ACC112 (cell line): Measurements from ENCODE around the gene PFDN1.

Source experiments
- H2AFZ ChIP-seq: fragments of 200-600 bp; sonication (generic); one replicate; pipeline ENCODE4 v1.6.0; 2017; ENCODE audit warnings: antibody characterized with exemption, low read length; ENCODE audit not compliant: unreplicated experiment
- H3K27ac ChIP-seq: fragments of 200-600 bp; sonication (generic); 2 replicates; pipeline ENCODE4 v1.5.1; 2014; ENCODE audit warnings: low read depth, mild to moderate bottlenecking, antibody characterized with exemption, low read length, moderate library complexity
- H3K27me3 ChIP-seq: fragments of 200-600 bp; sonication (generic); 2 replicates; pipeline ENCODE4 v1.6.1; 2014; ENCODE audit warnings: mild to moderate bottlenecking, antibody characterized with exemption, low read length, moderate library complexity, mixed read lengths; ENCODE audit not compliant: insufficient read depth
- H3K36me3 ChIP-seq: fragments of 200-600 bp; sonication (generic); 2 replicates; pipeline ENCODE4 v1.6.1; 2016; ENCODE audit warnings: mild to moderate bottlenecking, antibody characterized with exemption, low read length, moderate library complexity, mixed read lengths; ENCODE audit not compliant: insufficient read depth
- H3K4me1 ChIP-seq: fragments of 200-600 bp; sonication (generic); one replicate; pipeline ENCODE4 v1.6.1; 2016; ENCODE audit warnings: low read length, mixed read lengths; ENCODE audit not compliant: insufficient read depth, unreplicated experiment, control insufficient read depth
- H3K4me3 ChIP-seq: fragments of 200-600 bp; sonication (generic); 2 replicates; pipeline ENCODE4 v1.5.1; 2014; ENCODE audit warnings: mild to moderate bottlenecking, low read depth, low read length
- H3K79me2 ChIP-seq: fragments of 200-600 bp; sonication (generic); one replicate; pipeline ENCODE4 v1.6.0; 2016; ENCODE audit warnings: low read length; ENCODE audit not compliant: control insufficient read depth, unreplicated experiment, insufficient read depth

Gene PFDN1

GRCh38 chr5:140328036-140328764, 25.3 kb upstream of the PFDN1 start:
- Histone ChIP-seq H3K79me2 (no peaks in the 10 kb centered on the region), H3K27ac (peak overlapping the region; percentile 59), H3K4me1 (peaks cover 45% of the 10 kb centered on the region), H3K36me3 (peaks cover 8% of the 10 kb centered on the region; the same call in 1 of the 2 replicates), H3K27me3 (no peaks in the 10 kb centered on the region), H2AFZ (no peak overlapping the region), H3K4me3 (no peak overlapping the region)

DNA sequence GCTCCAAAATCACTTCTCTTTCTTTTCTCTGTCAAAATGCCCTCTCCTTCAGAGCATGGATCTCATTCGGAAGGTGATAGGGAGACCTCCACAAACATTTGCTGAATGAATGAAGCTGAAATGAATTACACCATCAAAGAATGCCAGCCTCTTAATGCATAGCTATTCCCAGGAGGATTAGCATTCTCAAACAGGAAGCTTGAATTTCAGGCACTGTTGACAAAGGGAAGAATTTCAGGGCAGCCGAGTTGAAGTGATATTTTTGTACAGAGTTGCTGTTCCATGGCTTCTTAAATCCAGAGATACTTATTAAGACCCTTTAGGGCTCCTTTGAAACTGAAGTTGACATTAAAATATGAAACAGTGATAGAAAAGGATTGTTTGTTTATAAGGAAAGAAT, 24.7 kb upstream of the PFDN1 start:
- Histone ChIP-seq H3K36me3 (peaks cover 2% of the 10 kb centered on the region; the same call in 1 of the 2 replicates), H3K79me2 (no peaks in the 10 kb centered on the region), H3K27ac (peak overlapping the region; percentile 59), H2AFZ (no peak overlapping the region), H3K27me3 (no peaks in the 10 kb centered on the region), H3K4me3 (no peak overlapping the region), H3K4me1 (peaks cover 49% of the 10 kb centered on the region)

DNA sequence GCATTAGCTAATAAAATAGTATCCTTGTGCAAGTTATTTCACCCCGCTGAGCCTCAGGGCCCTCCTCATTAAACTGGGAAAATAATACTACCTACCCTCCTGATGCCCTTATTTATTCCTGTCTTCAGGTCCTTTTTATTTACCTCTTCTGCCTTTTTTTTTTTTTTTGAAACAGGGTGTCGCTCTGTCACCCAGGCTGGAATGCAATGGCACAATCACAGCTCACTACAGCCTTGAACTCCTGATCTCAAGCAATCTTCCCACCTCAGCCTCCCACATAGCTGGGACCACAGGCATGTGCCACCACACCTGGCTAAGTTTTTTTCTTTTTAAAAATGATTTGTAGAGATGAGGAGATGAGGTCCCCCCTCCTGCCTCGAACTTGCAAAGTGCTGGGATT, 22.6 kb upstream of the PFDN1 start:
- H3K4me3 ChIP-seq = no peak overlapping the region
- H3K36me3 ChIP-seq = no peaks in the 10 kb centered on the region
- H3K27ac ChIP-seq = no peak overlapping the region
- H3K79me2 ChIP-seq = no peaks in the 10 kb centered on the region
- no peak overlapping the region for H2AFZ ChIP-seq
- H3K27me3 ChIP-seq = no peaks in the 10 kb centered on the region
- H3K4me1 ChIP-seq = peaks cover 61% of the 10 kb centered on the region

DNA sequence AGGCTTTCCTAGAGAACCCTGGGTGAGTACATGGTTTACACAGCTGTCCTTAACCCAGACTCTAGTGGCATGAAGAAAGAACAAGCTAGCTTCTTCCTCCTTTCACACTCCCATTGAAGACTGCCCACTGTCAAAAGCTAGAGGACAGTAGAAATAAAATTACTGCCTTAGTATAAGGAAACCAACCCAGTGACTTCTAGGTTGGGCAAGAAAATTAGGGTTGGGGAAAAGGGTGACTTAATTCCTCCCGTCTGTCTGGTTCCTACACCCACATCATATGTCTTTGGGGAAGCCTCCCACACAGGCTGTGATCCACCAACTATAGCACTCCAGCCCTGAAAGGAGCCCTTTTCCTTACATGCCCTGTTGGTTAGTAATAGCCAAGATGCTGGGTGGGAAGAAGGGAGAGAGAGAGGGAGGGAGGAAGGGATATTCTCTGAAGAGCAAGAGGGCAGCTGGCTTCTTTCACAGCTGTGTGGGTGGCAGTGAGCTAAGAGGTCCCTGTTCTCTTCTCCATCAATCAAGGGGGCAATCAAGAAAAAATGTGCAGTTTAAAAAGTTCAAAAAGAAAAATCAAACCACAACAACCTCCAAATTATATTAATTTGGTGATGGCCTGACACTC, 21.8 kb upstream of the PFDN1 start:
- Histone ChIP-seq H2AFZ (peak overlapping the region; percentile 17), H3K4me3 (no peak overlapping the region), H3K36me3 (no peaks in the 10 kb centered on the region), H3K4me1 (peaks cover 59% of the 10 kb centered on the region), H3K27me3 (no peaks in the 10 kb centered on the region), H3K27ac (peak overlapping the region; percentile 93), H3K79me2 (no peaks in the 10 kb centered on the region)

DNA sequence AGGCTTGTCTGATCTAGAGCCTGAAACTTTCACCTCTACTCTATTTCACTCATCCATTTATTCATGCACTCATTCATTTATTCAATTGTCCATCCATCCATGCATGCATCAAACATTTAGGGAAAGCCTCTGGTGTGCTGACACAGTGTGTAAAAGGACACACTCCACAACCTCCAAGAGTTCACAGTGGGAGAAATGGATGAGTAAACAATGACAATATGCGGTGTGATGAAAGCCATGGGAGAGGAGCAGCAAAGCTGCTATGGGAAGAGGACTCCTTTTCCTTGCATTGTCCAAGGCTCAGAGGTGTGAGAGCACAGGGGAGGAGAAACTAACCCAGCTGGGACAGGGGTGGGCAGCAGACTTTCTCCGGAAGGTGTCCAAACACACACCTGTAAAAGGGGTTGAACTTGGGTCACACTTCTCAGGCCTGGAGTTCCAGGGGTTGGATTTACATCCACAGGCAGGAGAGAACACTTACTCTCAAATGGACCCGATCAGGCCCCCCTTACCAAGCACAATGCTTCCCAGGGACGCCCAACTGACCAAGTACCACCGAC, 21.2 kb upstream of the PFDN1 start:
- Histone ChIP-seq H3K4me1 (peaks cover 55% of the 10 kb centered on the region), H3K27ac (peak overlapping the region; percentile 93), H3K27me3 (no peaks in the 10 kb centered on the region), H3K36me3 (no peaks in the 10 kb centered on the region), H3K4me3 (no peak overlapping the region), H2AFZ (no peak overlapping the region), H3K79me2 (no peaks in the 10 kb centered on the region)

- Histone ChIP-seq H3K36me3 (no peaks in the 10 kb centered on the region), H3K27ac (peak overlapping the region; percentile 93), H3K4me1 (peaks cover 54% of the 10 kb centered on the region), H3K79me2 (no peaks in the 10 kb centered on the region), H3K27me3 (no peaks in the 10 kb centered on the region), H2AFZ (peak overlapping the region; percentile 12), H3K4me3 (peak overlapping the region; percentile 36; the same call in 1 of the 2 replicates)
Measured at GRCh38 chr5:140322751-140323731, 20.1 kb upstream of the PFDN1 start.

GRCh38 chr5:140321796-140322195, 18.9 kb upstream of the PFDN1 start:
- no peak overlapping the region for H3K4me3 ChIP-seq
- no peak overlapping the region for H2AFZ ChIP-seq
- no peaks in the 10 kb centered on the region for H3K27me3 ChIP-seq
- peak overlapping the region; percentile 93 for H3K27ac ChIP-seq
- no peaks in the 10 kb centered on the region for H3K36me3 ChIP-seq
- H3K79me2 ChIP-seq = no peaks in the 10 kb centered on the region
- peaks cover 48% of the 10 kb centered on the region for H3K4me1 ChIP-seq

DNA sequence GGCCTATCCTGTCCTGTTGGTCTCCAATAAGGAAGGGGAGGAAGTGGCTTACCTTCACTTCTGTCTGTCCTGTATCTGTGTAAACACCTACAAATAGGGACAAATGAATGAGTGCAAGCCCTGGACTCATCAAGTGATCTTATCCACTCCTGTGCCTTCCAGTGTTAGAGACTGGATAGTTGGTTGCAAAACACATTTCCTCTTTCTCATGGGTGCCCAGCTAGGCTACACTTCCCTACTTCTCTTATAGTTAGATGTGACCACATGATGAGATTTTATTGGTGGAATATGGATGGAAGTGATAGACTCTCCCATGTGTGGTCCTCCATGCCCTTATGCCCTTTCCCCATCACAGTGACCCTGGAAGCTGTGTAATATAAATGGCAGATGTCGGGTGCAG, 16.9 kb upstream of the PFDN1 start:
- Histone ChIP-seq H2AFZ (no peak overlapping the region), H3K27ac (no peak overlapping the region), H3K4me1 (peaks cover 41% of the 10 kb centered on the region), H3K79me2 (no peaks in the 10 kb centered on the region), H3K27me3 (no peaks in the 10 kb centered on the region), H3K4me3 (no peak overlapping the region), H3K36me3 (no peaks in the 10 kb centered on the region)

DNA sequence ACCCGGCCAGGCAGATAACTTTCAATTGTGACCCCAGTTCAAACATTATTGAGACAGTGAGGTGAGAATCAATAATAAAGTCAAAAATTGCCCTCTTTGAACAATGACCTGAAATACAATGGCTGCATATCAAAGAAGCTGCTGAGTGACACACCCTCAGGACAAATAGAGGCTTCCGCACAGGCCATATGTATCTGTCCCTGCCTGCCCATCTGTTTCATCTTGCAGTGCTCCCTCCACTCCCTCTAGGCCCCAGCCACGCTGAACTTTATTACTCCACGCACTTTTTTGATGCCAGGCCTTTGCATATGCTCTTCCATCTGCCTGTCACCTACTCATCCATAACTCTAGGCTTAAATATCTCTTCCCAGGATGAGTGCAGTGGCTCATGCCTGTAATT, 15.9 kb upstream of the PFDN1 start:
- no peaks in the 10 kb centered on the region for H3K36me3 ChIP-seq
- no peak overlapping the region for H3K27ac ChIP-seq
- H2AFZ ChIP-seq = no peak overlapping the region
- peaks cover 34% of the 10 kb centered on the region for H3K4me1 ChIP-seq
- no peak overlapping the region for H3K4me3 ChIP-seq
- no peaks in the 10 kb centered on the region for H3K79me2 ChIP-seq
- H3K27me3 ChIP-seq = no peaks in the 10 kb centered on the region

DNA sequence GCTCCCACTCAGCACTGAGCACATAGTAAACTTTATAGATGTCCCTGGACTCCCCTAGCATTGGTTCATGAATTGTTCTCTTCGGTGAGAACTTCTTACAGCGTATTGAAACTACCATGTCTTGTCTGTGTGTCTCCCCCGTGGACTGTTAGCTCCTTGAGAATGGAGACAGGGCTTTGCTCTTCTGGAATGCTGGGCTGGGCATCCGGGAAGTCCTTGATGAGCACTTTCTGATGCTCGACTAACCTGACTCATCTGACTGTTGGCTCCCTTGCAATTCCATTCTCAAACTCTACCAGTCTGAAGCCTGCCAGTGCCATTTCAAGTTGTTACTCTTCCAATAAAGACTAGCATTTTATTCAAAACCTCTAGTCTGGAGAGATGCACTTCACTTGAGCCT, 15.0 kb upstream of the PFDN1 start:
- Histone ChIP-seq H3K27me3 (no peaks in the 10 kb centered on the region), H3K4me3 (no peak overlapping the region), H3K36me3 (no peaks in the 10 kb centered on the region), H3K4me1 (peaks cover 34% of the 10 kb centered on the region), H2AFZ (peak overlapping the region; percentile 39), H3K79me2 (no peaks in the 10 kb centered on the region), H3K27ac (peak overlapping the region; percentile 53)
